C4-2B (cell line): Measurements from ENCODE around the gene OR2T10.

Source experiments
- ZFX ChIP-seq: fragments of 450-650 bp; IDR thresholded peaks from 2 replicates; pipeline ENCODE4 v1.6.1; 2017
- TF ChIP-seq, protein P1 (sequence below): fragments of 450-650 bp; conservative IDR thresholded peaks from 2 replicates; pipeline ENCODE4 v1.5.1; 2017; ENCODE audit warnings: mild to moderate bottlenecking

DNA sequence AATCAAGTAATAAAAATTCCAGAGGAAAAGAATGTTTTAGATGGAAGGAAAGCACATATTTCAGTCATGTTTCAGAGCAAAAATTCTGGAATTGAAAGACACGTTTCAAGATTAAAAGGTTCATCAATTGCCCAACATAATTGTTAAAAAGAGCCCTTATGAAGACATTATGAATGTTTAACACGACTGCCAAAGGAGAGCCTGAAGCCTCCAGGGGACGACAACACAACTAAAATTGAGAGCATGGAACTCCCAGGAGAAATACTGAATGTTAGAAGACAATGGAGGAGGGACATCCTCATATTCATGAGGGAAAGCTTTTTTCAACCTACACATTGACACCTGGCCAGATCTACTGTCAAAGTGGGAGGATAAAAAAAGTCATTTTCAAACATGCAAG, 21.4 kb upstream of the OR2T10 start:
- TF ChIP-seq, protein P1, sequence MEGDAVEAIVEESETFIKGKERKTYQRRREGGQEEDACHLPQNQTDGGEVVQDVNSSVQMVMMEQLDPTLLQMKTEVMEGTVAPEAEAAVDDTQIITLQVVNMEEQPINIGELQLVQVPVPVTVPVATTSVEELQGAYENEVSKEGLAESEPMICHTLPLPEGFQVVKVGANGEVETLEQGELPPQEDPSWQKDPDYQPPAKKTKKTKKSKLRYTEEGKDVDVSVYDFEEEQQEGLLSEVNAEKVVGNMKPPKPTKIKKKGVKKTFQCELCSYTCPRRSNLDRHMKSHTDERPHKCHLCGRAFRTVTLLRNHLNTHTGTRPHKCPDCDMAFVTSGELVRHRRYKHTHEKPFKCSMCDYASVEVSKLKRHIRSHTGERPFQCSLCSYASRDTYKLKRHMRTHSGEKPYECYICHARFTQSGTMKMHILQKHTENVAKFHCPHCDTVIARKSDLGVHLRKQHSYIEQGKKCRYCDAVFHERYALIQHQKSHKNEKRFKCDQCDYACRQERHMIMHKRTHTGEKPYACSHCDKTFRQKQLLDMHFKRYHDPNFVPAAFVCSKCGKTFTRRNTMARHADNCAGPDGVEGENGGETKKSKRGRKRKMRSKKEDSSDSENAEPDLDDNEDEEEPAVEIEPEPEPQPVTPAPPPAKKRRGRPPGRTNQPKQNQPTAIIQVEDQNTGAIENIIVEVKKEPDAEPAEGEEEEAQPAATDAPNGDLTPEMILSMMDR, result no peak
- no peak for TF ChIP-seq ZFX
